HuH-7.5 (cell line): Measurements from ENCODE around the gene ZNF44.
A peak's percentile ranks its signal among the peaks of the same experiment; 100 is the strongest.
"Not testable (repeated sequence)": the region's sequence is repeated elsewhere in the genome, so short reads cannot be mapped to it uniquely, and the experiment has no call there.

Experiments
- DNase-seq: peaks from one replicate; pipeline ENCODE4 v3.0.0; 2011; ENCODE audit warnings: low spot score

The ZNF44 gene

DNA sequence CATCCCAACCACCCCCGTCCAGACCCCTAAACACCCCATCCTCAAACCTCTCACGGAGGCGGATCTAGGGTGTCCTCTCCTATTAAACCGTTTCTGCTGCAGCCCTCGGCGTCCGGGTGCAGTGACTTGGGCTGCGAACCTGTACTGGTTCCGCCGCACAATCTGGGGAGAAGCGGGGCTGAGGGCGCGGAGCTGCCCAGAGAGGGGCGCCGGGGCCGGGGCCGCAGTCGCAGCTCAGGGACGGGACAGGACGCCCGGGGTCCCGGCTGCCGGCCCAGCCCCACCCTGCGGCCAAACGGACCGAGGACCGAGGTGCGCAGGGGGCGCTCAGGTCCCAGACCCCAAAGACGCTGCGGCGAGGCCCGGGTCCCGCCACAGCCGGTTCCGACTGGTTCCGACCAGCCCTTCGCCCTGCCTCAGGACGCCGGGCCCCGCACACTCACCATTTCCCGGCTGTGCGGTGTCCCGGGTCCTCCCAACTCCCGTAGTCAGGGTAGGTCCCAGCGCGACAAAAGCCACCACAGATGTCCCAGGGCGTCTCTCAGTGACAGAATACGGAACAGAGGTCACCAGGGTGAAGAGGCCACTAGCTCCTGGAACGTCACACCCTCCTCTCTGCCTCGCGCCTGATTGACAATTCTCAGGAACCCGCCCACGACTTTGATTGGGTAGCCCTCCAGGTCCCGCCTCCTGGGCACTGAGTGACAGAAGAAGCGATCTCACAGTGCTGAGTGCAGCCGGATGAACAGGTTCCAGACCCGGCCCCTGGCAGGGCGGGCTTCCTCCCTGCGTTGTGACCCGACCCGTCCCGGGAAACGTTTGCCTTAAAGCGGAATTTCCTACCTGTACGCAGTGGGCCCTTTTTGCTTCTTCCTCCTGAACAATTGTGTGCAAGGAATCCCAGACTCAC lies at the start of gene ZNF44:
ZNF44 (minus strand) TSS at position 635 of the 910 bp plus-strand sequence; CDS start at position 446, 189 bp downstream.
- peak; percentile 89 for DNase-seq

DNA sequence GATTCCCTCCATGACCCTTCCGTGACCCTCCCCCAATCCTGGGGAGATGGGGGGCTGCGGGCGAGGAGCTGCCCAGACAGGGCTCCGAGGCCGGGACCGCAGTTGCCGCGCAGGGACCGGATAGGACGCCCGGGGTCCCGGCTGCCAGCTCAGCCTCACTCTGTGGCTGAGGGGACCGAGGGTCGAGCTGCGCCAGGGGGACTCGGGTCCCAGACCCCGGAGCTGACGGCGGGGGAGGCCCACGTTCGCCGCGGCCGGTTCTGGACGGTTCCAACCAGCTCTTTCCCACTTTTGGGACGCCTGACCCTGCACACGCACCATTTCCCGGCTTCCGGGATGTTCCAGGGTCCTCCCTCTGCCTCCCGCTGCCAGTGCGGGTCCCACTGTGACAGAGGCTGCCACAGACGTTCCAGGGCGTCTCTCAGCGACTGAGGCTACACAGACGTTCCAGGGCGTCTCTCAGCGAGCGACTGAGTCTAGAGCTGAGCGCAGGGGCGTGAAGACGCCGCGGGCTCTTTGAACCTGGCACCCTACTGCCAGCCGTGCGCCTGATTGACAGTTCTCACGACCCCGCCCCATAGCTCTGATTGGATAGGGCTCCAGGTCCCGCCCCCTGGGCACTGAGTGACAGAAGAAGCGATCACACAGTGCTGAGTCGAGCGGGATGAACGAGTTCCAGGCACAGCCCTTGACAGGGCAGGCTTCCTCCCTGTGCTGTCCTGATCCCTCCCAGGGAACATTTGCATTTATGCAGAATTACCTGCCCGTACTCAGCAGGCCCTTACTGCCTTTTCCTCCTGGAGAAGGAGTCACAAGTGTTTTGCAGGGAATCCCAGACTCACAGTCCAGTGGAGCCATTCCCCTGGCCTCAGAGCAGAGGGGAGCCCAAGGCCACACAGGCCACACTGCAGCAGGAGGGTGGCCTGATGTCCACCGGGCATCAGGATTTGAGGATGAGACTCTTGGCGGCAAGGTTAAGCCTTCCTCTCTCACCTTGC lies 38.8 kb upstream of the ZNF44 start, which contains the start of gene ZNF563:
ZNF563 (minus strand) TSS at position 472 of the 998 bp plus-strand sequence; CDS start at position 321, 151 bp downstream.
- DNase-seq = peak; percentile 92

DNA sequence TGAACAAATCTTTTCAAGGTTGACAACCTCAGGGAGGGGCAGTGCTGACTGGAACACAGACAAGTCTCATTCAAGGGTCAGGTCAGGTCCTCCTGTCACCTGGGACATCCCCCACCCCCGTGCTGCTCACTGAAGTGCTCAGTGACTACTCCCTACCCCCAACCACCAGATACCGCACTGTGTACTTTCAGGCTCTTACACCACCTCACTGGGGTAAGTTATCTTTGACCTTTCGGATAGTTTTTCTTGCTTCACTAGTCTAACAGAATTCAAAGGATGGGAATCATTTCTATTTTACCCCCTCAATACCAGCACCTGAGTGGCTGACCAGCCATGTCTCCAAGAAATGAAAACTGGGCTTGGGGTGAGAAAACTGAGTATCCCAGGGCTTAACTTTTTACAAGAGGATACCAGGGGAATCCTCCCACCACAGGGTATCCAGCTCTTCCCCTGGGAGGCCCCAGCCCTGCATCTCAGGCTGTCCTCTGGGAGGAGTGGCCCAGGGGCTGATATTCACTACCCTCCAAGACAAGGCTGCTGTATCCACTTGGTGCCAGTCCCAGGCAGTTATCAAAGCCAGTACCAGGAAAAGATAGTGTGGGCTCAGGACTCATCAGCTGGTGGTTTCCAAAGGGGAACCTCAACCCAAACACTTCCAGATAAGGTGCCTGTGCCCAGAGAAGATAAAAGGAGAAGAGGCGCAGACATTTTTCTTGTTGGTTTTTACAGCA lies 36.7 kb upstream of the ZNF44 start:
- DNase-seq = peak; percentile 64

DNA sequence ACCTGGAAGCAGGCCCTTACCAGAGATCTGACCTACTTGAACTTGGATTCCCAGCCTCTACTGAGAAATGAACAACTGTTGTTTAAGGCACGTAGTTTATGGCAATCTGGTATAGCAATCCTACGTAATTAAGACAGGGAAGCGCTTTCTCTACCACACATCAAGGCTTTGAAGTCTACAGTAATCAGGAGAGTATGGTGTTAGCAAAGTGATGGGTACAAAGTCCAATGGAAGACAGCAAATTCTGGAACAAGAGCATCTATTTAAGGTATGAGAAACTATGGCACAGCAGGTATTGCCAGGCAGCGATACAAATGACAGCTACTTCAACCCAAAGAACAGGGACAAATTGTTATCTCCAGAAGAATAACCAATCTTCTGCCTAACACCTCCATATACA lies 35.7 kb upstream of the ZNF44 start:
- no peak for DNase-seq

- no peak for DNase-seq
Observed at GRCh38 chr19:12325690-12326089, 31.0 kb upstream of the ZNF44 start.

DNA sequence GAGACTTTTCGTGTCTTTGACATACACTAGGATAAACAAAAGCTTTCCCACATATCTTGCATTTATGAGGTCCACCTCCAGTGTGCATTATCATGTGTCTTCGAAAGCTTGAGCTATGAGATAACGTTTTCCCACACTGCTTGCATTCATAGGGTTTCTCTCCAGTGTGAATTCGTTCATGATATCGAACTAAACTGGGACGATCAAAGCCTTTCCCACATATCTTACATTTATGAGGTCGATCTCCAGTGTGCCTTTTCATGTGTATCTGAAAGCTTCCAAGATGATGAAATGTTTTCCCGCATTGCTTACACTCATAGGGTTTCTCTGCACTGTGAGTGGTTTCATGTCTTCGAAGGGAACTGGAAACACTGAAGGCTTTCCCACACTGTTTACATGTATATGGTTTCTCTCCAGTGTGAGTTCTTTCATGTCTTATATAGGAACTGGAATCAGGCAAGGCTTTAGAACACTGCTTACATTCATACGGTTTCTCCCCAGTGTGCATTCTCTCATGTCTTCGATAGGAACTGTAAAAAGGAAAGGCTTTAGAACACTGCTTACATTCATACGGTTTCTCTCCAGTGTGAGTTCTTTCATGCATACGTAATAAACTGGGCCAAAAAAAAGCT lies 24.2 kb upstream of the ZNF44 start:
- DNase-seq = no peak

GRCh38 chr19:12314553-12314952 lies 19.9 kb upstream of the ZNF44 start:
- DNase-seq = no peak

GRCh38 chr19:12308891-12309290 lies 14.2 kb upstream of the ZNF44 start:
- DNase-seq = not testable (repeated sequence)

- DNase-seq = no peak
Observed at GRCh38 chr19:12295191-12295590, 508 bp upstream of the ZNF44 start.

- peak; percentile 79 for DNase-seq
Observed at GRCh38 chr19:12293777-12294248, 870 bp downstream of the ZNF44 start.

DNA sequence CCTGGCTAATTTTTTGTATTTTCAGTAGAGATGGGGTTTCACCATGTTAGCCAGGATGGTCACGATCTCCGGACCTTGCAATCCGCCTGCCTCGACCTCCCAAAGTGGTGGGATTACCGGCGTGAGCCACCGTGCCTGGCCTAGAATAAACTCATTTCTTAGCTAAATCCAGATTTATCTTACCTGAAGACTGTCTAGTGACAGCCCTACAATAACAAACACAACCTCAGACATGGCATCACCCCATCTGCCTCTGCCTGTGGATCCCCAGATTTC lies 5.0 kb downstream of the ZNF44 start:
- DNase-seq = no peak

DNA sequence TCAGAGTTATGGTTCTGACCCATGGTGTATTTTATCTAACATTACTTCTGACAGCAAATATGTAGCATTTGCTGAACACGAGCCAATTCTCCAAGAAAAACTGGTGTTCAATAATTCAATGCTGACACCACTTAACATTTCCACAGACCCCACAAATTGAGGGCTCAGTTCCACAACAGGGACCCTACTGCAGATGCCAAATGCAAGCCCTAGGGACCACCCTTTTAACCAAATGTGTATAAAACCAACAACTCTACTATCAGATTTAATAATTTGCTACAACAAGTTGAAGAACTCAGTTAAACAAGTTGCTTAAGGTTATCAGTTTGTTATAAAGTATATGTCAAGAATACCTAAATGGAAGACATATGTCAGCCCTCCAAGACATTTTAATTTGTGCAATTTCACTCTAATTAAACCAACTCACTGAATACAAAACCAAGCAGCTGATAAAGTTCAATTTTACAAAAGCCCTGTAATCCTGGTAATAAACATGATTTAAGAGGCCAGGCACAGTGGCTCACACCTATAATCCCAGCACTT lies 6.7 kb downstream of the ZNF44 start:
- DNase-seq = no peak

DNA sequence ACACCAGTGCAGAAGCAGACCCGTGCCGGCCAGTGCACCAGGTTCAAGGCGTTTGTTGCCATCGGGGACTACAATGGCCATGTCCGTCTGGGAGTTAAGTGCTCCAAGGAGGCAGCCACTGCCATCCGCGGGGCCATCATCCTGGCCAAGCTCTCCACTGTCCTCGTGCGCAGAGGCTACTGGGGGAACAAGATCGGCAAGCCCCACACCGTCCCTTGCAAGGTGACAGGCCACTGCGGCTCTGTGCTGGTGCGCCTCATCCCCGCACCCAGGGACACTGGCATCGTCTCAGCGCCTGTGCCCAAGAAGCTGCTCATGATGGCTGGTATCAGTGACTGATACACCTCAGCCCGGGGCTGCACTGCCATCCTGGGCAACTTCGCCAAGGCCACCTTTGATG lies 10.1 kb downstream of the ZNF44 start:
- no peak for DNase-seq

GRCh38 chr19:12284226-12284625 lies 10.5 kb downstream of the ZNF44 start:
- DNase-seq = no peak

DNA sequence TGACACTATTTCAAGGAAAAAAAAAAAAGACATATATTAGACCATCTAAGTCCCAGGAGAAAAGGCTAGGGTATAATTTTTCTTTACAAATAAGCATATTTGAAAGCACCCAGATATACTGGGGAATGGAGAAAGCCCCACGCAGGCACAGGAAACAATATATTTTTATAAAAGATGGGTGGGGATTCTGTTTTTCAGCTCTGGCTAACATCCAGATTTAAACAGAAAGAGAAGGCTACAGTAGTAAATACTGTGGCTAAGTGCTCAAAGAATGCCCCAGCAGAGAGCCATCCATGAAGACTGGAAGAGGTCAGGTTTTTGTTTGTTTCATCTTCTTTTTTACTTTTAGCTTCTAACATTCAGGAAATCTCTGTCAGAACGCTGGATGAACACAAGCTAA lies 16.0 kb downstream of the ZNF44 start:
- no peak for DNase-seq

GRCh38 chr19:12272980-12273901 lies 21.4 kb downstream of the ZNF44 start:
- no peak for DNase-seq

DNA sequence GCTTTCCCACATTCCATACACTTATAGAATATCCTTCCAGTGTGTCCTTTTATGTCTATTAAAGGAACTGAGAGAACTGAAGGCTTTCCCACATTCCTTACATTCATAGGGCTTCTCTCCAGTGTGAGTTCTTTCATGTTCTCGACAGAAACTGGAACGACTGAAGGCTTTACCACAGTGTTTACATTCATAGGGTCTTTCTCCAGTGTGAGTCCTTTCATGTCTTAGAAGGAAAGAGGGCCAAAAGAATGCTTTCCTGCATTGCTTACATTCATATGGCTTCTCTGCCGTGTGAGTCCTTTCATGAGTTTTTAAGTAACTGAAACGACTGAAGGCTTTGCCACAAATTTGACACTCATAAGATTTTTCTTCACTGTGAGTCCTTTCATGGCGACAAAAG lies 22.3 kb downstream of the ZNF44 start:
- no peak for DNase-seq

DNA sequence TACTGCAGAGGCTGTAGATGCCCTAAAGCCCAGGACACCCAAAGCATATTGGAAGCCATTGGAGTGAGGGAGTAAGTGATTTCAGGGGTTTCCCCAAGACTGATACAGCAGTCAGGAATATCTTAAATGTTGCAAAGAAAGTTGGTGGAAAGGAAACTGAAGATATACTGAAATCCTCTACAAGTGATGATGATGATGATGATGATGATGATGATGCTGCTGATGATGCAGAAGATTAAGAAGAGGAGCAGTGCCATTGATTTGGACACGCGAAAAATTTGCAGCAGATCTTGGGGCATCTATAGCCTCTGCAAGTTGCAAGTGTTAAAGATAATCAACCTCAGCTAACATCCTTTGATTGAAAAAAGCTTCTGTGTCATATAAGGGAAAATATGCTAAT lies 23.8 kb downstream of the ZNF44 start:
- no peak for DNase-seq

- no peak for DNase-seq
Observed at GRCh38 chr19:12265921-12266704, 28.6 kb downstream of the ZNF44 start.
